Cardiac muscle cell (in vitro differentiated cells and primary cell): Measurements from ENCODE around the gene TAPBP. TPM values are rescaled to one million over a fixed set of nuclear protein-coding genes. Genes with fewer than 3 reads are reported as not detected.

Experiments used
- DNase-seq, 2 donors: peaks; one replicate each; pipeline versions ENCODE4 v3.0.0 to v3.0.0-alpha.2; 2010 to 2017; ENCODE audit warnings: low read depth in 1 of 2, low spot score in 1 of 2
- H3K27ac ChIP-seq: fragments of 200-600 bp; sonication (generic); 2 replicates; pipeline ENCODE4 v1.5.1; 2016
- H3K27me3 ChIP-seq: fragments of 200-600 bp; sonication (generic); 2 replicates; pipeline ENCODE4 v1.6.0; 2016; ENCODE audit warnings: control low read depth
- H3K36me3 ChIP-seq: fragments of 200-600 bp; sonication (generic); 2 replicates; pipeline ENCODE4 v1.5.1; 2016; ENCODE audit warnings: control low read depth
- H3K4me1 ChIP-seq: fragments of 200-600 bp; sonication (generic); 2 replicates; pipeline ENCODE4 v1.8.1; 2017; ENCODE audit warnings: low read depth, mild to moderate bottlenecking, mixed run types
- H3K4me3 ChIP-seq: fragments of 200-600 bp; sonication (generic); 2 replicates; pipeline ENCODE4 v1.5.1; 2016; ENCODE audit warnings: mild to moderate bottlenecking
- H3K9me3 ChIP-seq: fragments of 200-600 bp; sonication (generic); 2 replicates; pipeline ENCODE4 v1.5.1; 2017; ENCODE audit warnings: low read depth, mild to moderate bottlenecking, control low read depth
- CTCF ChIP-seq: IDR thresholded peaks from 2 replicates; pipeline ENCODE4 v1.5.1; 2012; ENCODE audit warnings: low read depth, mild to moderate bottlenecking, low read length
- polyA plus RNA-seq: library from polyadenylated mRNA; unstranded; fragments of >200 nt; fragmentation: Nextera tagmentation; extraction: Ambion mirVana; gene quantifications from 2 replicates; pipeline ENCODE4 v1.2.1, GENCODE V29; 2016
- total RNA-seq: library from RNA; depleted of rRNA; stranded (reverse); fragments of >200 nt; gene quantifications from 2 replicates; pipeline ENCODE4 v1.2.3, GENCODE V29; 2016

Gene TAPBP
- total and polyA plus RNA-seq, 2 experiments from 2014 or later = 30.8 to 36.4 TPM

GRCh38 chr6:33312361-33313104 lies 1.3 kb downstream of the TAPBP start:
- H3K27me3 ChIP-seq = no peaks in the 10 kb centered on the region
- TF ChIP-seq CTCF = no peak
- peak overlapping the region; percentile 49 for H3K4me3 ChIP-seq
- no peaks in the 10 kb centered on the region for H3K36me3 ChIP-seq
- no peaks in the 10 kb centered on the region for H3K9me3 ChIP-seq
- H3K4me1 ChIP-seq = peaks cover 4% of the 10 kb centered on the region
- DNase-seq = peak; percentile 31 to 72
- no peak overlapping the region for H3K27ac ChIP-seq

- no peak for DNase-seq
- no peaks in the 10 kb centered on the region for H3K36me3 ChIP-seq
- H3K4me1 ChIP-seq = no peaks in the 10 kb centered on the region
- no peak overlapping the region for H3K4me3 ChIP-seq
- no peaks in the 10 kb centered on the region for H3K9me3 ChIP-seq
- no peak for TF ChIP-seq CTCF
- H3K27ac ChIP-seq = no peak overlapping the region
- H3K27me3 ChIP-seq = no peaks in the 10 kb centered on the region
Measured at GRCh38 chr6:33306356-33306755, 7.5 kb downstream of the TAPBP start.

DNA sequence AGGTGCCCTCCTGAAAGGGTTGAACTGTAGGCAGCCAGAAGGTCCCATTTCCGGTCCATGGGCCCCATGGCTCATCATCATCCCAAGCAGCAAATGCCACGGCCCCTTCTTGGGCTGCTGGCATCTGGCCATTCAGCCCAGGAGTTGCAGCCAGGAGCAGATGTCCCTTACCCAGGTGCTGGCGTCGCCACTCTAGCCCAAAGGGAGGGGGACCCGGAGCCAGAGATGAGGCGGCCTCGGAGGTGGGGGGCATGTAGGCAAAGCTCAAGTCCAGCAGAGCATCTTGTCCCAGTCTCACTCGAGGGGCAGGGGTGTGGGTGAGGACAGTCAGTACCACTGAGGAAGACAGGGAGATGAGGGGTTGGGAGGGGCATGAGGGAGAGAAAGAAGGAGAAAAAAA lies 8.8 kb downstream of the TAPBP start:
- DNase-seq = no peak
- H3K4me3 ChIP-seq = no peak overlapping the region
- H3K27me3 ChIP-seq = no peaks in the 10 kb centered on the region

GRCh38 chr6:33304216-33304615 lies 9.7 kb downstream of the TAPBP start:
- Histone ChIP-seq H3K4me3 (no peak overlapping the region), H3K4me1 (no peaks in the 10 kb centered on the region), H3K27ac (no peak overlapping the region), H3K9me3 (no peaks in the 10 kb centered on the region), H3K36me3 (no peaks in the 10 kb centered on the region), H3K27me3 (no peaks in the 10 kb centered on the region)
- no peak for TF ChIP-seq CTCF
- no peak for DNase-seq

More for the DNA sequence above, 8.8 kb downstream of the TAPBP start:
- no peaks in the 10 kb centered on the region for H3K9me3 ChIP-seq
- H3K4me1 ChIP-seq = no peaks in the 10 kb centered on the region
- H3K27ac ChIP-seq = no peak overlapping the region
- no peak for TF ChIP-seq CTCF
- H3K36me3 ChIP-seq = no peaks in the 10 kb centered on the region

- TF ChIP-seq CTCF = no peak
- H3K27ac ChIP-seq = no peak overlapping the region
Measured at GRCh38 chr6:33301877-33302276, 12.0 kb downstream of the TAPBP start.

More at GRCh38 chr6:33301877-33302276, 12.0 kb downstream of the TAPBP start:
- Histone ChIP-seq H3K9me3 (no peaks in the 10 kb centered on the region), H3K36me3 (no peaks in the 10 kb centered on the region), H3K4me1 (peaks cover 3% of the 10 kb centered on the region), H3K4me3 (no peak overlapping the region), H3K27me3 (no peaks in the 10 kb centered on the region)
- DNase-seq = no peak
